Myometrial cell (primary cell): Measurements from ENCODE around the gene FFAR1. TPM values are rescaled to one million over a fixed set of nuclear protein-coding genes. Genes with fewer than 3 reads are reported as not detected.

Experiments used
- total RNA-seq: library from RNA; depleted of rRNA; stranded (reverse); fragments of >200 nt; gene quantifications from 2 replicates; pipeline ENCODE4 v1.2.3, GENCODE V29; 2015

FFAR1 gene
- not detected in 2 replicates for total RNA-seq

GRCh38 chr19:35347171-35347929 is at the start of gene FFAR1:
Gene FFAR1, plus strand, starts transcription at chr19:35347902. Its CDS starts 3,650 bp downstream, at chr19:35351552.

GRCh38 chr19:35328851-35329285 is 18.8 kb upstream of the FFAR1 start, which contains the start of gene CD22:
Gene CD22, plus strand, starts transcription at chr19:35329187. Its CDS starts 2,854 bp downstream, at chr19:35332041.

GRCh38 chr19:35357867-35358573 is 10.3 kb downstream of the FFAR1 start, which contains the start of gene FFAR3:
Gene FFAR3, plus strand, starts transcription at chr19:35358460. Its CDS starts 431 bp downstream, at chr19:35358891.

GRCh38 chr19:35370722-35371121 is 23.0 kb downstream of the FFAR1 start, which contains the start of gene GPR42:
Gene GPR42, plus strand, starts transcription at chr19:35371068. Its CDS starts 292 bp downstream, at chr19:35371360.

Other genes with a start within 250 kb of the FFAR1 start
- not detected in 2 replicates for gene FXYD3, start 232.1 kb upstream of the FFAR1 start, total RNA-seq
- gene LGI4, start 212.8 kb upstream of the FFAR1 start, total RNA-seq: not detected in 2 replicates
- not detected in 2 replicates for gene FXYD1, start 209.1 kb upstream of the FFAR1 start, total RNA-seq
- gene FXYD7, start 204.6 kb upstream of the FFAR1 start, total RNA-seq: not detected in 2 replicates
- gene FXYD5, start 193.2 kb upstream of the FFAR1 start, total RNA-seq: 158 and 167 TPM in 2 replicates
- not detected in 2 replicates for gene FAM187B, start 119.2 kb upstream of the FFAR1 start, total RNA-seq
- gene LSR, start 98.9 kb upstream of the FFAR1 start, total RNA-seq: 0.86 and 3.4 TPM in 2 replicates
- 38.1 and 59.7 TPM in 2 replicates for gene USF2, start 78.9 kb upstream of the FFAR1 start, total RNA-seq
- gene HAMP, start 65.4 kb upstream of the FFAR1 start, total RNA-seq: not detected in 2 replicates
- gene MAG, start 55.7 kb upstream of the FFAR1 start, total RNA-seq: not detected in 2 replicates
- 0.71 and 1.4 TPM in 2 replicates for gene CD22, start 18.7 kb upstream of the FFAR1 start, total RNA-seq
- not detected in 2 replicates for gene FFAR3, start 10.6 kb downstream of the FFAR1 start, total RNA-seq
- not detected in 2 replicates for gene GPR42, start 23.2 kb downstream of the FFAR1 start, total RNA-seq
- gene FFAR2, start 100.4 kb downstream of the FFAR1 start, total RNA-seq: not detected in 2 replicates
- not detected in 2 replicates for gene KRTDAP, start 142.6 kb downstream of the FFAR1 start, total RNA-seq
- gene DMKN, start 165.7 kb downstream of the FFAR1 start, total RNA-seq: 11.0 and 12.1 TPM in 2 replicates
- gene SBSN, start 180.4 kb downstream of the FFAR1 start, total RNA-seq: 1.4 and 3.9 TPM in 2 replicates
- gene GAPDHS, start 185.6 kb downstream of the FFAR1 start, total RNA-seq: not detected in 2 replicates
- gene TMEM147, start 197.7 kb downstream of the FFAR1 start, total RNA-seq: 94.5 and 116 TPM in 2 replicates
- gene ATP4A, start 215.8 kb downstream of the FFAR1 start, total RNA-seq: not detected in 2 replicates
- not detected in 2 replicates for gene PMIS2, start 238.3 kb downstream of the FFAR1 start, total RNA-seq